ENCODE results near the gene KLHDC7B.

Gene KLHDC7B

DNA sequence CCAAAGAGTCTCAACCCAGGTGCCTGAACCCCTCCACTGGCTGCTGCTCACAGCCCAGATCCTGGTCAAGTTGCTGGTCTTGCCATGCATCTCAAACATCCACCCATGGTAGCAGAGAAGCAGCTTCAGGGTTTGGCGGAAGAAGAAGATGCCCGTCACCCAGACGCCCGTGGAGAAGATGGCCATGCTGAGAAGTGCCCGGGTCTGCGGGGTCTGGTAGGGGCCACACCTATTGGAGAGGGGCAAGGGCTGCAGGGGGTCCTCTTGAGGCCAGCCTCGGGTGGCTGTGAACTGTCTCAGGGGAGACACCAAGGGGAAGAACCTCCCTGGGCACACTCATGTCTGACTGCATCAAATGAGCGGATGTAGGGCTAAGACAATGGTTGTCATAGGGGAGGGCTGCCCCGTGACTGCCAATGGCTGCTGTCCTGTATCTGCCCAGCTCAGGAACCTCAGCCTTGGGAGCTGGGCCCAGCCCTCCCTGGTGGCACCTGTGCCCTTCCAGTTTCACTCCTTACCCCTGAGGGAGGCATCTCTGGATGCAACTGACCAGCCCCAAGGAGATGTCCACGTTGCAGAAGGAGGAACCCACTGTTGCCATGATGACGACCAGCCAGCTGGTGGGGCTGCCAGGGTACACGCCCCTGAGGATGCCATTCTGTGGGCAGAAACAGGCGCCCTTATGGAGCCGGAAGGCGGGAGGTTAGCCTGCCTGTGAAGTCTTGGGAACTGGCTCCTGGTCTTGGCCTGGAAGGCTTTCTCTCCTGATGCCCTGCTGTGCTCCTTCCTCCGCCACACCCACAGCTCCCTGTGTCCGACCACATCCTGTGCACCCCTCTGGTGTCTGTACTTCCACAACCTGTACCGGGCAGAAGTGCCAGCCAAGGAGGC, 31.4 kb downstream of the KLHDC7B start:
- no peak for DNase-seq

DNA sequence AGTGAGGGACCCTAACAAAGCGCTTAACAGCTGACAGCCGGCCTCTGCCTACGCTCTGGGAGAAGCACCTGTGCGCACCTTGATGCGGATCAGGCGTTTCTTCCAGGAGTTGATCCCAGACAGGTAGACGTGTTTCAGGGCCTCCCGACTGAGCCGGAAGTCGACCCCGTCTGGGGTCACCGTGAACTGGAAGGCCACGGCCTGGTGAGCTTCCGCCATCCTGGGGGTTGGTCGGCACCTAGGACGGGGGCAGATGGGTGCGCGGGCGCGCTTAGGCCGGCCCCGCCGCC, 31.9 kb downstream of the KLHDC7B start:
- DNase-seq: no peak

DNA sequence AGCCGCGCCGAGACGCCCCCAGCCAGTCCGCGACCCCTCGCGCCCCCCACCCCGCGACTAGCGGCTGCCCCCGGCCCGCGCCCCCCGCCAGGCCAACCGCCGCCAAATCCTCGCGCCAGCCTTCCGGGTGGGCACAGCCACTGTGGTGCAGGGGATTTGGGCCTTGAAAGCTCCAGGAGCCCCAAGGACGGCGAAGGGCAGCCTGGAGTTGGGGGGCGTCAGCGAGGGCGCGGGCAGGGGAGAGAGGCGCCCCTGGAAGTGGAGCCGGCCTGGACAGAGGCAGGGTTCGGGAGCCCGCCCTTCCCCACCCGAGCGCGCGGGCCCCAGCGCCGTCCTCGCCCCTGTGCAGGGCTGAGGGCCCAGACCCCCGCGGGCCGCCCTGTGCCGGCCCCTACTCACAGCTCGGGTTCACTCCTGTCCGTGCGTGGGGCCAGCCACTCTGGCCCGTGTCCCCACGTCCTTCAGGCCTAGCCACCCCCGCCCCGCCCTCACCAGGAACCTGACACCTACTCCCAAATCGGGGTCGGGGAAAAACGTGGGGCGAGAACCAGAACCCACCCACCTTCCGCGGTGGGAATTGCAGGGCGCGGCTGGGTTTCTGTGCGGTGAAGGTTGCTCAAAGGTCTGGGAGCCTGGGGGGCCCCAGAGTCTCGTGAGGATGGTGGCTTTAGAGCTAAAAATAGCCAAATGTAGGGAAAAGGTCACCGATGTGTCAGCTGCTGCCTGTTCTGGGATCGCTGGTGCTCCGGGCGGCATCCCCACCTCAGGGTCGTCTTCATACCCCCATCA, 32.5 kb downstream of the KLHDC7B start, which contains the start of gene CPT1B:
Gene CPT1B, minus strand, starts transcription at position 441 of the 789 bp plus-strand sequence. CDS start 512 bp downstream, outside the sequence.
- DNase-seq: no peak

DNA sequence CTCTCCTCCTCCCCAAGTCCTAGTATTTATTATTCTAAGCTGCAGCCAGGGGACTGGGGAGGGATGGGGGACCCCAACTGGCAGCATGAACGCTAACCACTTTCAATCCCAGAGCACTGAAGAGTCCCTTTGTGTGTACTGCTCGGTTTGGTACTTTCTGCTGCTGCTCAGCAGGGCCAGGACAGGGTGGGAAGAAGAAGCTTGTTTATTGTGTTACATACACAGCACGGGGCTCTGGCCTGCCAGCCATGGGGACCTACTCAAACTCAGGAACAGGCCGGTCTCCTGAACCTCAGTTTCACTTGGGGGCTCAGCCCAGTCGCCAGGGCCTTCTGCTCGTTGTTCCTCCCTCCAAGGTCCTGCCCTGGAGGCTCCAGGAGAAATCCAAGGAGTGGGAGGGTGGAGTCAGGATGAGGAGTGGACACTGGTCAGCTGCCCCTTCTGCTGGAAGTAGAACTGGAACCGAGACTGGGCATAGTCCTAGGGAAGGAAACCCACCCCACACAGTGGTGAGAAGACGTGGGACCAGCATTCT, 33.1 kb downstream of the KLHDC7B start:
- DNase-seq: no peak

DNA sequence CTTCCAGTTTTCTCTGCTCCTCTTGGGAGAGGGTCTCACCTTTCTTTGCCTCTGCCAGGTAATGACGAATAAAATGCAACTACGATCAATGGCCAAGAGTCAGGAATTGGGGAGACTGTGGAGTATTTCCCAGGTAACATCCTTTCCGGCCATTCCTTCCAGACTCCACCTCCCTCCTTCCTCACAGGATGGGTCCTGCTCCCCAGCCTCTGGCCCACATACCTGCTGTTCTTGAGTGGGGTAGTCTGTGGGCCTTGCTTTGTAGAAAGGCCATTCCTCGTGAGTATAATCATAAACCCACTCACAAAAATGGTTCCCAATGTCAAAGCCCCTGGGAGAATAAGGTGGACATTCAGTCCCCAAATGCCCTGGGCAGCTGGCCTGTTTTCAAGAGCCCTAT, 34.1 kb downstream of the KLHDC7B start:
- no peak for DNase-seq

DNA sequence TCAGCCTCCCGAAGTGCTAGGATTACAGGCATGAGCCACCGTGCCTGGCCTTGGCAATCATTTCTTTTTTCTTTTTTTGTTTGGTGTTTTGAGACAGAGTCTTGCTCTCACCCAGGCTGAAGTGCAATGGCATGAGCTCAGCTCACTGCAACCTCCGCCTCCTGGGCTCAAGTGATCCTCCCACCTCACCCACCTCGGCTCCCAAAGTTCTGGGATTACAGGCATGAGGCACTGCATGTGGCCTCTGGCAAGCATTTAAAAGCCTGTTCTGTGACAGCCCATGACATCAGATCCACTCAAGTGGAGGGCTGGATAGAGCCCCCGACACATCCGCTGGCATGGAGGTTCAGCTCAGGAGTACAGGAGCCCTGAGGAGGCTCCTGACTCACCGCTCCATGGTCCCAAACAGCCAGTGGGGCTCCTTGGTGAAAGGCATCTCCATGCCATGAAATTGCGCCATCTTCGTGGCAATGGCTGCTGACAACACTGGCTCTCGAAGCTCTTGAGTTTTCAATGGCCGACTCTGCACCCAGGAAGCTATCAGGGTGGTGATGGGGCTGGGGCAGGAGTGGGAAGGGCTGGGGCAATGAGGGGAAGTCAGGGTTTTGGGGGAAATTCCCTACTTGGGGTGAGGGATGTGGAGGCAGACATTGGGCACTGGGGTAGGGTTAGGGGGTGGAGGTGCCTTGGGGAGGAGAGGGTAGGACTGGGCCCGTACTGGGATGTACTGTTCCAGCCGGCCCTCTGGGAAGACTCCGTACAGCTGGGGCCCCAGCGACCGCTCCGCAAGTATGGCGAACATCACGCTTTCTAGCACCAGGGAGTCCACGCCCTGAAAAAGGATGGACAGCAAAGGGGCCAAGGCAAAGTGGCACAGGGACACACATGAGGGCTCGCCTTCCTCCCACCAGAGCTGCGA, 35.6 kb downstream of the KLHDC7B start:
- DNase-seq: no peak

DNA sequence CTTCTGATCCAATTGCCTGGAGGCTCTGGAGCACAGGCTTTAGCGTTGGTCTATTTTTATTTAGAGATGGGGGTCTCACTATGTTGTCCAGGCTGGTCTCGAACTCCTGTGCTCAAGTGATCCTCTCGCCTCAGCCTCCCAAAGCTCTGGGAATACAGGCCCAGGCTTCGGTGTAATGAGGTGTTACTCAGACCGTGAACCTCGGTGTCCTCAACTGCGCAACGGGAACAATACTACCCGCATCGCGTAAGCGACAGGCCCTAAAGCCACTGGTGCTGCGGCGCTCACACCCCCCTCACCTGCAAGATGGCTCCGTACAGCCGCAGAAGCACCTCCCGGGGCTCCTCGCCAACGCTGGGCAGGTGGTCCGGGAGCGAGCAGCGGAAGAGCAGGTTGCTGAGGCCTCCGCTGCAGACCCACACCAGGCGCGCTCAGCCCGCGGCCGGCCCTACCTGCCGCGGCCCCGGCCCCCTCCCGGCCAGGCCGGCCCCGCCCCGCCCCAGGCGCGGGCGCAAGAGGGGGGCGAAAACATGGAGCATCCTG, 36.3 kb downstream of the KLHDC7B start:
- DNase-seq: no peak

DNA sequence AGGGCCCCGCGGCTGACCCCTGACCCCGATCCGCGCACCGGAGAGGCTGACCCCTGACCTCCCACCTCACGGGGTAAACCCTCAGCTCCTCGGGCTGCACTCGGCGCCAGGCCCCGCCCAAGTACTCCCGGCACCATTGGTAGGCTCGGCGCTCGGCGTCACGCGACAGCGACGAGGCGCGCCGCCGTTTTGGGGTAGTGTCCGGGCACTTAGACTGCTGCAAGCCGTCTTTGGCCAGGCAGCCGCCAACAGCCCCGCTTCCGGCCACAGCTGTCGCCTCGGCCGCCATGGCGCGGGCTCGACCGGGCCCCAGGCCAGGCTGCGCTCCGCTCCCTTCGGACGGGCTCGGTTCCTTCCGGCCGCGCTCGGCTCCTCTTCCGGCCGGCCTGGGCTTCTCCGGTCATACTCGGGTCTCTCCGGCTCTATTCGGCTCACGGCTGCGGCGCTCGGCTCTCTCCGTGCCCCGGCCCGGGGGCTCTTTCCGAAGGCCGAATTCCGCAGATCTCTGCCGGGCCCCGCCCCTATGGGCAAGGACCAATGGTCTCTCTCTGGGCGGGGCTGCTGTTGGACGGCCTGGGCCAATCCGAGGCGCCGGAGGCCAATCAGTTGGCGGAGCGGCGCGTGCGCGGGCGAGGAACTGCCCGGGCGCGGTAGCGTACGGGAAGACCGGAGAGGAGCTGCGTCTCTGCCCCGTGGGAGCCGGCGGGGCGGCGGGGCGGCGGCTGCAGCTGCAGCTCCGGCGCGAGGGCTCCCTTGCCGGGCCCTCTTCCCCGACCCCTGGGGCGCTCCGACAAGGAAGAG, 37.0 kb downstream of the KLHDC7B start, which contains the start of gene CHKB:
Gene CHKB, minus strand, starts transcription at position 357 of the 801 bp plus-strand sequence. Its CDS starts 68 bp downstream, at position 289.
- peak; percentile 97 for DNase-seq

DNA sequence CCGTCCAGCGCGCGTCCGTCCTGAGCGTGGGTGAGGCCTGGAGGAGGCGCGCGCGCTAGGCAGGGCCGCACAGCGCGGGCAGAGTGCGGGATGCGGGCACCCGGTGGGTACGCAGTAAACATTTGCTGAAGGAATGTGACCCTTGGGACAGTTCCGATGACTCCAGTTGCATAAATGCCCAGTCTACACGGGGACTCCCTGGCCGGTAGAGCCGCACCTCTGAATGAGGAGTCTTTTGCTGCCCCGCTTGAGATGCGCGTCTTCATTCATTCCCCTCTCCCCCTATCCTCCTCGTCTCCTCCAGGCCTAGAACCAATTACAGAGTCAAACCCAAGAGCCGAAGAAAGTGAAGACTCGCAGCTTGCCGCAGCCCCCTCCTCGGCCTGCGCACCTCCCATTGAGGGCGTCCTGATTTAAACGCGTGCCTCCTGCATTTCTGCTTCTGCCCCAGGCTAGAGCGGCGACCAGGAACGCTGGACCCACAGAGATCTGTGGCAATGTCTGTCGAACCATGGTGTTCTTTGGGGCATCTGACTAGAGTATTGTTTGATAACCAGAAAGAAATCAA, 37.7 kb downstream of the KLHDC7B start:
- DNase-seq: no peak

DNA sequence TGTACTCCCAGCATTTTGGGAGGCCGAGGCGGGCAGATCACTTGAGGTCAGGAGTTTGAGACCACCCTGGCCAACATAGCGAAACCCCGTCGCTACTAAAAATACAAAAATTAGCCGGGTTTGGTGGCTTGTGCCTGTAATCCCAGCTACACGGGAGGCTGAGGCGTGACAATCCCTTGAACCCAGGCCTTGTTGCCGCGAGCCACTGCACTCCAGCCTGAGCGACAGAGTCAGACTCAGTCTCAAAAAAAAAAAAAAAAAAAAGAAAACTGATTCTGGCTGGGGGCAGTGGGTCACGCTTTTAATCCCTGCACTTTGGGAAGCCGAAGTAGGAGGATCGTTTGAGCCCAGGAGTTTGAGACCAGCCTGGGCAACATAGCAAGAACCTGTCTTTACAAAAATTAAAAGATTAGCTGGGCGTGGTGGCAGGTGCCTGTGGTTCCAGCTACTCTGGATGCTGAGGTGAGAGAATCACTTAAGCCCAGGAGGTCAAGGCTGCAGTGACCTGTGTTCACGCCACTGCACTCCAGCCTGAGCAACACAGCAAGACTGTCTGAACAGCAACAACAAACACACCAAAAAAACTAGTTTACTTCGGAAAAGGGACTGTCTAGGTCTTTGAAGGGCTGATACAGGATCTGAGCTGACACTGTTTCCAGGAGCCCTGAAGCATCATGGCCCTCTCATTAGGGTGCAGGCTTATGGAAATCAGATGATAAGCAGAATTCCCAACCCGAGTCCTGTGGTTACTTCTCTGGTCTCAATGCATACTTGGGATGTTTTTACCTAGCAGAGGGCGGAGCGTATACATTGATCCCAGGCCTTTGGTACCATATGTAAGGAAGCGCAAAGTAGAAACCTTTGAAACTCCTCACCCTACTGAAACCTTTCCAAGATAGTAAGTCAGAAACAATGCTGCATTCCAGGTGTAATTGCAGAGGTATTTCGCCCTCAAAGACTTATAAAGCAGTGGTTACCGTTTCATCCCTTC, 38.7 kb downstream of the KLHDC7B start:
- DNase-seq: no peak

DNA sequence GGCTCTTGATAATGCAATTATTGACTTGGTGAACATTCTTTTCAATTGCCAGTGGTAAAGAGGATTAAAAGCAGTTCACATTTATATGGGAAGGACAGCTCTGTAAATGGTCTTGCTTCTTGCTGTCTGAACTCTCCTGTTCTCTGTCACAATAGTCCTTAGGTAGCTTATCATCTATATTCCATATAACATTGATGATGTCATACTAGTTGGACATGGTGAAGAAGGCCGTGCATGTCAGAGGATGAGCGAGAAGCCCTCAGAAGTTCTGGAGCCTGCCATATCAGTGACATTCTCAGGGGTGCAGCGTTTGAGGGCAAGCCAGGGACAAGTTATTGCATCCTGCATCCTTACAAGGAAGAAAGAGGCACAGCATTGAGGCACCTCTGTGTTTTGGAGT, 39.5 kb downstream of the KLHDC7B start:
- no peak for DNase-seq

DNA sequence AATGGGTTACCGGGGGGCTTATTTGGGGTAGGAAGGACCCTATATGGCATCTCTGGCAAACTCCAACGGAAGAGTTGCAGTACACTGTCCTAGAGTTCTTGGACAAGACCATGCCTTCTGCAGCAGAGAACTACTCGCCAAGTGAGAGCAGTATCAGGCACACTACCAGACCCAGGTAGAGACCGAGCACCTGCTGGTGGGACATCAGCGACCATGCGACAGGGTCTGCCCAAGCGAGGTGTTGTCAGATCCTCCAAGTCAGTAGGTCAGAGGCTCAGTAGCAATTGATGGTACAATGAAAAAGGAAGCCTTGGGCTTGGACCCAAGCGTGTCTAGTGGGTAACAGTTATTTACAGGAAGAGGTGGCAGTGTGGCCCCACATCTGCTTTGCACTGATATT, 40.1 kb downstream of the KLHDC7B start:
- no peak for DNase-seq

DNA sequence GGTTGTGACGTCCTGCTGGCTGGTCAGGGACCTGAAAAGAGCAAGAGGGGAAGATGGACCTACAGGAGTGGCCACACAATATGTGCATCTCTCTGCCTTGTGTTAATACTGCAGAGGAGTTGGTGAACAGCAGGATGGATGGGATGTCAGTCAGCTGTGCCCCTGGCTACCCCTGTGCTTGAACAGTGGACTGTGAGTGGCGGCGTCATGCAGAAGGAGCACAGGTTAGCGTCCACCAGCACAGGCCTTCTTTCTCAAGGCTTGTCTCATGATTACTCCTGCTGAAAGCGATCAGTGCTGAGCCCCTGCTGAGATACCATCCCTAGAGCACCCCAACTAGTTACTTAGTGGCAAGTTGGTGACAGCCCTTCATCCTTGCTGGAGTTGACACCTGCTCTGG, 40.7 kb downstream of the KLHDC7B start:
- DNase-seq: no peak

DNA sequence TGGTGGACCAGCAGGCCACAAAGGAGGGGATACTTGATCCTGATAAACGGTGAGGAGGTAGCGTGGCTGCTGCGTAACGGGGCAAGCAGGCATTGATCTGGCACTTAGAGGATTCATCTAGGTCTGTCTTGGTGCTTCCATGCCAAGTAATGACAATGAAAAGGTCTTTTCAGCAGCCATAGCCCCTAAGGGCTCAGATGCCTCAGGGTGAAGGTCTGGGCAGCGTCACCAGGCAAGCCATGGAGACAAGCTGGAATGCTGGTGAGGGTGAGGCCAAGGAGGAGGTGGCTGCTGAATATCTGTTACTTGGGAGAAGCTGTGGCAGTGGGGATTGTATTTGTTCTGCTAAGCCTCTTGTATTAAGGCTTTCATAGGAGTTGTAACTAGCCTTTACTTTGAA, 41.7 kb downstream of the KLHDC7B start:
- no peak for DNase-seq

DNA sequence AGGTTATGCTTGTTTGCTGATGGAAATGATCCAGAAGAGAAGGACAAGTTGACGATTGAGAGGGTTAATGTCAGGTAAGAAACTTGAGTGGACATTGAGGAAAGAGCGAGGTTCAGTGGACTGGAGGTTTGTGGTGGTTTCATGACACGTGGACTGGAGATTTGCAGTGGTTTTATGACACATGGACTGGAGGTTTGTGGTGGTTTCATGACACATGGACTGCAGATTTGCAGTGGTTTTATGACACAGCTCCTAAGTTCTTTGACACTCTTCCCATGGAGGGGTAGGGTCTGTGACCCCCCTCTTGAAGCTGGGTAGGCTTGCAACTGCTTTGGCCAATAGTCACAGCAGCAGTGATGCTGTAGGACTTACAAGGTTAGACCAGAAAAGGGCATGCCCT, 49.5 kb downstream of the KLHDC7B start:
- no peak for DNase-seq

DNA sequence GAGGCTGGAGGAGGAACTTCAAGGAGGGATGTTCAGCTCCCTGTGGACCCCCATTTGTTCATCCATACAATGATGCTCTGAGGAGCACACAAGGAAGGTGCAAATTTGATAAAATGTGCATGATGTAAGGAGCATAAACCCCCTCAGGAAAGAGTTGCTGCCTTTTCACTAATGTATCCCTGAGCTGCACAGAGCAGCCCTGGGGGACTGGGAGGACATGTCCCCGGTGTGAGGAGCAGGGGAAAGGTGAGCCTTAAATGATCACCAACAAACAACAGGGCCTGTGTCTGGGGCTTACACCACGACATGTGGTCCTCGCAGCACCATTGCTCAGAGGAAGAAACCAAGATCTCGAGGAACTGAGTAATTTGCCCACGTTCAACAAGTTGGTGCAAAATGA, 51.4 kb downstream of the KLHDC7B start:
- DNase-seq: no peak

DNA sequence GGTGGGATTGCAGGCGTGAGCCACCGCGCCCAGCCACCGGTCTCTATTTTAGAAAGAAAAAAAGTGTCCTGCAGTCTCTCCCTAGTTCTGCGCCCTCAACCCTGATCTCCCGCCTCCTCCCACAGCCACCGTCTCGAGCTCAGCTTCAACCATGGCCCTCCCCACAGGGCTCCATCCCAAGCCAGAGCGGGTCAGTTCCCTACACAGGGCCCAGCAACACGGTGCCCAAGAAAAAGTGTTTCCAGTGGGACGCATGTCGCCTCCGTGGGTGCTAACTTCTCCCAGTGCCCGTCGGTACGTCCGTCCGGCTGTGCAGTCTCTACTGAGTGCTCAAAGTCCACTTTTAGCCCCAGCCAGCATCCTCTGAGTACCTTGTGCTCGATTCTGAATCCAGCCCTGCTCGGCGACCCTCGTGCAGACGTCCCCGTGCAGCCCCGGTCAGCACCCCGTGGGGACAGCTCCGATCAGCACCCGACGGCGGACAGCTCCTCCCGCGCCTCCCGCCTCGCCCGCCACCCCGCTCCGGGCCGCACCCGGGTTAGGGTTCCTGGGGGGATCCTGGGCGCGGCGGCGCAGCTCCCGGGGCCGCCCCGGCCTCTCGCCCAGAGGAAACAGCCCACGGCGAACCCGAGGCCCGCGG, 54.2 kb downstream of the KLHDC7B start:
- DNase-seq: no peak

DNA sequence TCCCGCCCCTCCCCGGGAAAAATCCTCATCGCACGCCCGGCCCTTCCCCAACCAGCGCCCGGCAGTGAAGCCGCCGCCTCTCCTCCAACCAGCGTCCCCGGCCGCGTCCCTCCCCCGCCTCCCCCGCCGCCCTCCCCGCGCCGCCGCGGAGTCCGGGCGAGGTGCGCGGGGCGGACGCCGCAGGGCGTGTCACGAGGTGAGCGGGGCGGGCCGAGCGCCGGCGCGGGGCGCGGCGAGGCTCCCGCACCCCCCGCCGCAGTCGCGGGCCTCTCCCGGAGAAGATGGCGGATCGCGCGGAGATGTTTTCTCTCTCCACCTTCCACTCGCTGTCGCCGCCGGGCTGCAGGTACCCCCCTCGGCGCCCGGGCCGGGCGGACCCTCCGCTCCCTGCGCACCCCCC, 54.8 kb downstream of the KLHDC7B start, which contains the start of gene MAPK8IP2:
Gene MAPK8IP2, plus strand, starts transcription at position 256 of the 400 bp plus-strand sequence. Its CDS starts 26 bp downstream, at position 282.
- DNase-seq: no peak
